Osteocyte (in vitro differentiated cells): ENCODE results near the gene ZCCHC24. TPM values are rescaled to one million over a fixed set of nuclear protein-coding genes. Genes with fewer than 3 reads are reported as not detected.
A peak's percentile ranks its signal among the peaks of the same experiment; 100 is the strongest.

Experiments
- DNase-seq: peaks from one replicate; pipeline ENCODE4 v3.0.0; 2021; ENCODE audit warnings: mixed read lengths; ENCODE audit not compliant: unreplicated experiment; ENCODE audit errors: extremely low spot score
- H3K27ac Mint-ChIP-seq: one replicate; pipeline ENCODE4 v1.8.0; 2021; ENCODE audit warnings: mild to moderate bottlenecking, mixed read lengths; ENCODE audit not compliant: unreplicated experiment
- H3K27me3 Mint-ChIP-seq: one replicate; pipeline ENCODE4 v1.8.0; 2021; ENCODE audit warnings: mixed read lengths; ENCODE audit not compliant: unreplicated experiment
- H3K36me3 Mint-ChIP-seq: one replicate; pipeline ENCODE4 v1.8.0; 2021; ENCODE audit warnings: mixed read lengths; ENCODE audit not compliant: unreplicated experiment
- H3K4me1 Mint-ChIP-seq: one replicate; pipeline ENCODE4 v1.8.0; 2021; ENCODE audit warnings: mixed read lengths; ENCODE audit not compliant: unreplicated experiment
- H3K4me3 Mint-ChIP-seq: one replicate; pipeline ENCODE4 v1.8.0; 2021; ENCODE audit warnings: mild to moderate bottlenecking, moderate library complexity, mixed read lengths; ENCODE audit not compliant: unreplicated experiment
- H3K9me3 Mint-ChIP-seq: one replicate; pipeline ENCODE4 v1.8.0; 2021; ENCODE audit warnings: mixed read lengths; ENCODE audit not compliant: unreplicated experiment
- total RNA-seq: library from RNA; stranded (reverse); gene quantifications from 2 replicates; pipeline ENCODE4 v1.2.1, GENCODE V29; 2021
- TF ChIP-seq, protein P1 (sequence below): fragments of 200-600 bp; sonication (generic); IDR thresholded peaks from 2 replicates; pipeline ENCODE4 v1.5.0; 2021; ENCODE audit warnings: antibody characterized with exemption, mild to moderate bottlenecking, moderate library complexity

The ZCCHC24 gene
- total RNA-seq, 1 donor from 2014 or later, result 88.3 TPM

DNA sequence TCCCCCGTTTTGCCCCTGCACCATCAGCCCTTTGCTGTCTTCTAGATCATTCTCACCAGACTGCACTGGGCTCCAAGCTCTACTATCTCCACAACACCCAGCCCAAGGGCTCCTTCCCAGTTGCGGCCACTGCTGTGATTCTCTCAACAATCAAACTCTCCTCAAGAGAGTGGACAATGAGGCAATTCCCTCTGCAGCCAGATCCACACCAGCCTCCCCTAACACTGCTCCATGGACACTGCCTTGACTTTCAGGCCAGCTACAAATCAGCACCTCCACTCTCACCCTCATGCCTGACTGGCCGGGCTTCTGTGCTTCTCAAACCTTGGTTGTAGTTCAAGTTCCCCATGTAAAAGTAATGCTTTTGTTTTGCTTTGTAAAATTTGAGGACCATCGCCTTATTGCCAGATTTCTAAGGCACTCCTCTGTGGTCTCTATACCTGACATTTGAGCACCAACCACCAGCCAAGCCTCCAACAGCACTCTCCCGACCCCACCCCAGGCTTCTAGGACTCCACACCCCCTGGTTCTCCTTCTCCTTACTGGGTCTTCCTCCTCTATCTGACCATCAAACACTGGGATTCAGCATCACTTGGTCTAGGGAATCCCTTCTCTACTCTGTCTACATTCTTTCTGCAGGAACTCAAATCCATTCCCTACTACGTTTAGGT lies 52.8 kb downstream of the ZCCHC24 start:
- peaks cover 20% of the 10 kb centered on the region for H3K4me1 Mint-ChIP-seq
- no peaks in the 10 kb centered on the region for H3K27me3 Mint-ChIP-seq
- H3K36me3 Mint-ChIP-seq, result peaks cover 56% of the 10 kb centered on the region
- H3K27ac Mint-ChIP-seq, result no peak overlapping the region
- no peaks in the 10 kb centered on the region for H3K9me3 Mint-ChIP-seq
- no peak overlapping the region for H3K4me3 Mint-ChIP-seq
- DNase-seq, result no peak
- TF ChIP-seq, protein P1, sequence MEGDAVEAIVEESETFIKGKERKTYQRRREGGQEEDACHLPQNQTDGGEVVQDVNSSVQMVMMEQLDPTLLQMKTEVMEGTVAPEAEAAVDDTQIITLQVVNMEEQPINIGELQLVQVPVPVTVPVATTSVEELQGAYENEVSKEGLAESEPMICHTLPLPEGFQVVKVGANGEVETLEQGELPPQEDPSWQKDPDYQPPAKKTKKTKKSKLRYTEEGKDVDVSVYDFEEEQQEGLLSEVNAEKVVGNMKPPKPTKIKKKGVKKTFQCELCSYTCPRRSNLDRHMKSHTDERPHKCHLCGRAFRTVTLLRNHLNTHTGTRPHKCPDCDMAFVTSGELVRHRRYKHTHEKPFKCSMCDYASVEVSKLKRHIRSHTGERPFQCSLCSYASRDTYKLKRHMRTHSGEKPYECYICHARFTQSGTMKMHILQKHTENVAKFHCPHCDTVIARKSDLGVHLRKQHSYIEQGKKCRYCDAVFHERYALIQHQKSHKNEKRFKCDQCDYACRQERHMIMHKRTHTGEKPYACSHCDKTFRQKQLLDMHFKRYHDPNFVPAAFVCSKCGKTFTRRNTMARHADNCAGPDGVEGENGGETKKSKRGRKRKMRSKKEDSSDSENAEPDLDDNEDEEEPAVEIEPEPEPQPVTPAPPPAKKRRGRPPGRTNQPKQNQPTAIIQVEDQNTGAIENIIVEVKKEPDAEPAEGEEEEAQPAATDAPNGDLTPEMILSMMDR, result no peak

DNA sequence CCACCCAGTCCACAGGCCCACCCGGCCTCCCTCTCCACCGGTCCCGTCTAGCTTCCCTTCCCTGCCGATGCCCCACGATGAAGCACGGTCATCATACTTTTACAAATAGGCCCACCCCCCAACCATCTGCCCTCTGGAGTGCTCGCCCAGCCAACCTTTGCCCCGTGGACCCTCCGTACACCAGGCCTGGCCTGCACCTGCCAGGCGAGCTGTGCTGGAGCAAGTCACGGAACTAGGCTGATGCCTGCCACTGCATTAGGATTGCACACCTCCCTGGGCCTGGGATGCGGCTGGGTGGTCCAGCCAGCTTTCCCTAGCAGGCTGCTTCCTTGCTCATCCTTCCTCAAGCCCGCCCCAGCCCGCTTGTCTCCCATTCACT lies 53.4 kb downstream of the ZCCHC24 start:
- TF ChIP-seq, protein P1, result no peak
- Mint-ChIP-seq H3K9me3 (no peaks in the 10 kb centered on the region), H3K4me3 (no peak overlapping the region), H3K36me3 (peaks cover 53% of the 10 kb centered on the region), H3K27me3 (no peaks in the 10 kb centered on the region), H3K27ac (peak overlapping the region; percentile 43), H3K4me1 (peaks cover 14% of the 10 kb centered on the region)
- no peak for DNase-seq

DNA sequence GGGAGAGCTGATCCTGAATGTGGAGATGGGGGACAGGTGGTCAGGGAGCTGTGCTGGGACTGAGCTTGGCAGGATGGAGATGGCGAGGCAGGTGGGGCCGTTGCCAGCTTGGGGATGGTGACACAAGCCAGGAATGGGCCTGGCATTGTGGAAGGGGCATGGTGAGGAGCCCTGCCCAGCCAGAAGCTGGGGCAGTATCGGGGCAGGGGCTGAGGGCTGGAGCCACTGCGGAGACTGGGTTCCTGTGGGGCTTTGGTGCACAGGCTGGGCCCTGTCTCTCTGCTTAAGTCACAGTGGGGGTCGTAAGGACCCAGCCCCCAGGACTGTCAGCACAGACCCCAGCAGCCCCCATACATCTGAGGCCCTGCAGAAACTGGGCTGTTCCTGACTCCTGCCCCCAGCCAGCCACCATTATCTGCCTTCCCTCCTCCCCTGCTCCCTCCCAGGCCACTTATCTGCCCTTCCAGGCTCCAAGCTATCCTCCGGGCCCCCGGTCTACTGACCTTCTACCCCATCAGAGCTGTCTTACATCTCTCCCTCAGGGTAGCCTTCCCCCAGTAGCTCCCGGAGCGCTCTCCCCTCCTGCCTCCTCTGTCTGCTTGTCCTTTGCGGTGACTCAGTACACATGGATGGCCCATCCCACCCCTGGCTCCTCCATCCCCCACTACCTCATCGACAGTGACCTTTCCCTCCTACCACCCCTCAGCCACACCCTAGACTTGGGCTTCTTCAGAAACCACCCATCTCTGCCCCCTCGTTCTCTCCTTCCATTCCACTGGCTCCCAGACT lies 54.0 kb downstream of the ZCCHC24 start:
- H3K27ac Mint-ChIP-seq, result peak overlapping the region; percentile 7
- H3K27me3 Mint-ChIP-seq, result no peaks in the 10 kb centered on the region
- no peaks in the 10 kb centered on the region for H3K9me3 Mint-ChIP-seq
- peaks cover 52% of the 10 kb centered on the region for H3K36me3 Mint-ChIP-seq
- no peak overlapping the region for H3K4me3 Mint-ChIP-seq
- TF ChIP-seq, protein P1, result no peak
- DNase-seq, result no peak
- H3K4me1 Mint-ChIP-seq, result peaks cover 8% of the 10 kb centered on the region

DNA sequence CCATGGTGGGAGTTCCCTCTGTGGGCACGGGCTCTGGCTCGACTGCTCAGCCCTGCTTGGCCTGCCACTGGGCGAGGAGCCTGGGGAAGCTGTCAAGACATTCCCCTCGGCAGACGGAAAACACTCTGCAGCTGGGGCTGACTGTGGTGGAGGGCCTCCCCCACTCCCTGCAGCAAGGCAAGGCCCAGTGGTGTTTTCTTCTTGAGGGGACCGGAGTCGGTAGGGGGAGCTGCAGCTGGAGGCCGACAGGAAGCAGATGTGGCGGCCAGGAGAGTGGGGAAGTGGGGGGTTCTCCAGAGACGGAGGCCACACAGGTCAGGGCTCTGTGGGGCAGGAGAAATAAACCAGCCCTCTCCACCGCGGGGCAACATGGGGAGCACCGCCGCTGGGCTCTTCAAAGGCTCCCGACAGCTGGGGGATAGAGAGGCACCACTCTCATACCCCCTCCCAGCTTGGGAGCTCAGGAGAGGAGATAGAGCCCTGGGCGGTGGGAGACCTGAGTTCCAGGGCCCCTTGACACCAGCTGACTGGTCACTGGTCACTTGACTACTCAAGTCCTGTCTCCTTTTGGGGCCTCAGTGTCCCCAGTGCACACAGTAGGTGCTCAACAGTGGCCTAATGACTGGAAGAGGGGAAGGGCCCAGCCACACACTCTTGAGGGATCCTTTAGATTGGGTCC lies 54.7 kb downstream of the ZCCHC24 start:
- H3K27ac Mint-ChIP-seq, result peak overlapping the region; percentile 7

More for the DNA sequence above, 54.7 kb downstream of the ZCCHC24 start:
- TF ChIP-seq, protein P1, result no peak
- H3K4me1 Mint-ChIP-seq, result peaks cover 7% of the 10 kb centered on the region
- no peaks in the 10 kb centered on the region for H3K27me3 Mint-ChIP-seq
- H3K4me3 Mint-ChIP-seq, result no peak overlapping the region
- peaks cover 47% of the 10 kb centered on the region for H3K36me3 Mint-ChIP-seq
- no peaks in the 10 kb centered on the region for H3K9me3 Mint-ChIP-seq
- DNase-seq, result no peak
